ENCODE results near the gene CCL24. TPM values are rescaled to one million over a fixed set of nuclear protein-coding genes. Genes with fewer than 3 reads are reported as not detected.

CCL24 gene
- total RNA-seq, 1 donor from 2014 or later = not detected

DNA sequence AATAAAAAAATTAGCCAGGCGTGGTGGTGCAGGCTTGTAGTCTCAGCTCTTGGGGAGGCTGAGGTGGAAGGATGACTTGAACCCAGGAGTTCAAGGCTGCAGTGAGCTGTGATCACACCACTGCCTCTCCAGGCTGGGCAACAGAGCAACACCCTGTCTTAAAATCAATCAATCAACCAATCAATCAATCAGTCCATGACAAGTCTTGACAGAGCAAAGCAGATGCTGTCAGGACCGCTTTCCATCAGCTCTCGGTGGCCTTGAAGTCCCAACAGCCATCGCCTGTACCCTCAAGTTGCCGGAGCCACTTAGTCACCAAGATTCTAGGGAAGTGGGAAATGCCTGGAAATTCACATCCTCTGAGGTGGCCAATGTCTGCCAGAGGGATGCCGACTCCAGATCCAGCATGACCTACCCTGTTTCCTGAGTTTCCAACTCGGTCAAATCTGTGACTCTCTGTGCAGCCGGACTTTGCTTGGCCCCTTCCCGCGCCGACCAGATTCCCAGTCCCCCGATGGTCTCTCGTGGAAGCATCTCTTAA, 871 bp upstream of the CCL24 start:
- no peak for FAIRE-seq
- no peaks in the 10 kb centered on the region for H4K20me1 ChIP-seq (ENCODE audit: insufficient read depth, low read length)
- H3K4me2 ChIP-seq (ENCODE audit: low read length) = peak overlapping the region; percentile 74
- no peaks in the 10 kb centered on the region for H3K79me2 ChIP-seq (ENCODE audit: insufficient read depth, low read length)
- peaks cover 6% of the 10 kb centered on the region for H3K4me1 ChIP-seq (ENCODE audit: insufficient read depth, low read length)
- no peak overlapping the region for H3K4me3 Mint-ChIP-seq (ENCODE audit: unreplicated experiment)
- no peak overlapping the region for H3K9ac ChIP-seq (ENCODE audit: low read length)
- peak; percentile 41 for DNase-seq (ENCODE audit: low read depth)
- no peak overlapping the region for H3K4me3 ChIP-seq (ENCODE audit: insufficient read depth, low read depth, low read length)
- H2AFZ ChIP-seq (ENCODE audit: low read depth, low read length) = peak overlapping the region; percentile 71
- H3K36me3 ChIP-seq (ENCODE audit: insufficient read depth, low read length) = no peaks in the 10 kb centered on the region
- no peaks in the 10 kb centered on the region for H3K27me3 ChIP-seq (ENCODE audit: insufficient read depth, low read length)
- no peaks in the 10 kb centered on the region for H3K9me3 ChIP-seq (ENCODE audit: insufficient read depth, low read depth, low read length)
- no peaks in the 10 kb centered on the region for H3K27me3 Mint-ChIP-seq (ENCODE audit: low read depth, unreplicated experiment)
- TF ChIP-seq EZH2 (IDR thresholded peaks at IDR 0.05; ENCODE audit: insufficient read depth, low read length) (no peak), CTCF (IDR thresholded peaks at IDR 0.05; ENCODE audit: insufficient read depth, low read depth, low read length) (no peak)
- no peaks in the 10 kb centered on the region for H3K36me3 Mint-ChIP-seq (ENCODE audit: low read depth, unreplicated experiment)
- peaks cover 2% of the 10 kb centered on the region for H3K9me3 Mint-ChIP-seq (ENCODE audit: unreplicated experiment)
- H3K27ac Mint-ChIP-seq (ENCODE audit: unreplicated experiment) = no peak overlapping the region
- H3K4me1 Mint-ChIP-seq (ENCODE audit: low read depth, unreplicated experiment) = no peaks in the 10 kb centered on the region
- no peak overlapping the region for H3K27ac ChIP-seq (ENCODE audit: low read depth, low read length)

DNA sequence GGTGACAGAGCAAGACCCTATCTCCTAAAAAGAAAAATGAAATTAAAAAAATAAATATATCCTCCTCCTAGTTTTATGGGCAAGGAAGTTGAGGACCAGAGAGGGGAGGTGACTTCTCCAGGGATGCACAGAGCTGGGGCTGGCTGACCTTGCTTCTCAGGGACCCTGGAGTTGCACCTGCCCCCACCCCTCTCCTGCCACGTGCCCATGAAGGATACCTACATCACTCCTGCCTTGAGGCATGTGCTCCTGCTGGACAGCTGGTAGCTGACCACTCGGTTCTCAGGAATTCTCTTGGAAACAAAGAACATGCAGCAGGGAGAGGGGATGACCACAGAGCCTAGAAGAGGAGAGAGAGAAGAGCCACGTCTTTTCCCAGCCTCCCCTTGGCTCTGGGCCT, 522 bp downstream of the CCL24 start:
- Mint-ChIP-seq H3K4me3 (ENCODE audit: unreplicated experiment) (no peak overlapping the region), H3K27ac (ENCODE audit: unreplicated experiment) (no peak overlapping the region), H3K9me3 (ENCODE audit: unreplicated experiment) (peaks cover 2% of the 10 kb centered on the region), H3K36me3 (ENCODE audit: low read depth, unreplicated experiment) (no peaks in the 10 kb centered on the region), H3K27me3 (ENCODE audit: low read depth, unreplicated experiment) (no peaks in the 10 kb centered on the region), H3K4me1 (ENCODE audit: low read depth, unreplicated experiment) (no peaks in the 10 kb centered on the region)
- Histone ChIP-seq H3K4me2 (ENCODE audit: low read length) (no peak overlapping the region), H3K4me1 (ENCODE audit: insufficient read depth, low read length) (peaks cover 6% of the 10 kb centered on the region), H3K27ac (ENCODE audit: low read depth, low read length) (no peak overlapping the region), H3K79me2 (ENCODE audit: insufficient read depth, low read length) (no peaks in the 10 kb centered on the region), H3K4me3 (ENCODE audit: insufficient read depth, low read depth, low read length) (no peak overlapping the region), H2AFZ (ENCODE audit: low read depth, low read length) (no peak overlapping the region), H3K27me3 (ENCODE audit: insufficient read depth, low read length) (no peaks in the 10 kb centered on the region), H3K9me3 (ENCODE audit: insufficient read depth, low read depth, low read length) (no peaks in the 10 kb centered on the region), H3K36me3 (ENCODE audit: insufficient read depth, low read length) (no peaks in the 10 kb centered on the region), H4K20me1 (ENCODE audit: insufficient read depth, low read length) (no peaks in the 10 kb centered on the region), H3K9ac (ENCODE audit: low read length) (no peak overlapping the region)
- TF ChIP-seq EZH2 (IDR thresholded peaks at IDR 0.05; ENCODE audit: insufficient read depth, low read length) (no peak), CTCF (IDR thresholded peaks at IDR 0.05; ENCODE audit: insufficient read depth, low read depth, low read length) (no peak)
- DNase-seq (ENCODE audit: low read depth) = no peak
- no peak for FAIRE-seq

DNA sequence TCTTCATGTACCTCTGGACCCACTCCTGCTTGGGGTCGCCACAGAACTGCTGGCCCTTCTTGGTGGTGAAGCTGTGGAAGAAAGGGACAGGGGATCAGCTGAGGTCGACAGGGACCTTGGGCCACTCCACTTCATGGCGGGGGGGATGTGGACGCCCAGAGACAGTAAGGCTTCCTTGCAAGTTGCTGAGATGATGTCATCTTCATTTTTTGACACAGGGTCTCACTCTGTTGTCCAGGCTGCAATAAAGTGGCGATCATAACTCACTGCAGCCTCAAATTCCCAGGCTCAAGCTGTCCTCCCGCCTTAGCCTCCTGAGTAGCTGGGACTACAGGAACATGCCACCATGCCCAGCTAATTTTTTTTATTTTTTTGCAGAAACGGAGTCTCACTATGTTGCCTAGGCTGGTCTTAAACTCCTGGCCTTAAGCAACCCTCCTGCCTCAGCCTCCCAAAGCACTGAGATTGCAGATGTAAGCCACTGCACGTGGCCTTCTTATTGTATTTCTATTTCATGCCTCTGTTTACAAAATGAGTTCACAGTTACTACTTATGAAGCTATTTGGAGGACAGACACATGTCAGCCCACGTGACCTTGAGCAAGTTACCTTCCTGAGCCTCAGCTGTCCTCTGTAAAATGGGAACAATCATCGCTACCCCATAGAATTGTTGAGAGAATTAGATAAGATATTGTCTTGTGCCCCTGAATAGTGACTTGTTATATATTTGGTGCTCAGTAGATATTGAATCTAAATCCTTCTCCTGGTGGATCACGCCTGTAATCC, 1.5 kb downstream of the CCL24 start:
- Histone ChIP-seq H2AFZ (ENCODE audit: low read depth, low read length) (no peak overlapping the region), H4K20me1 (ENCODE audit: insufficient read depth, low read length) (no peaks in the 10 kb centered on the region), H3K36me3 (ENCODE audit: insufficient read depth, low read length) (no peaks in the 10 kb centered on the region), H3K4me2 (ENCODE audit: low read length) (no peak overlapping the region), H3K27ac (ENCODE audit: low read depth, low read length) (no peak overlapping the region), H3K9ac (ENCODE audit: low read length) (no peak overlapping the region), H3K79me2 (ENCODE audit: insufficient read depth, low read length) (no peaks in the 10 kb centered on the region), H3K4me1 (ENCODE audit: insufficient read depth, low read length) (peaks cover 6% of the 10 kb centered on the region), H3K4me3 (ENCODE audit: insufficient read depth, low read depth, low read length) (no peak overlapping the region), H3K27me3 (ENCODE audit: insufficient read depth, low read length) (no peaks in the 10 kb centered on the region), H3K9me3 (ENCODE audit: insufficient read depth, low read depth, low read length) (peaks cover 2% of the 10 kb centered on the region)
- TF ChIP-seq EZH2 (IDR thresholded peaks at IDR 0.05; ENCODE audit: insufficient read depth, low read length) (no peak), CTCF (IDR thresholded peaks at IDR 0.05; ENCODE audit: insufficient read depth, low read depth, low read length) (no peak)
- H3K36me3 Mint-ChIP-seq (ENCODE audit: low read depth, unreplicated experiment) = no peaks in the 10 kb centered on the region
- H3K27ac Mint-ChIP-seq (ENCODE audit: unreplicated experiment) = no peak overlapping the region
- H3K4me3 Mint-ChIP-seq (ENCODE audit: unreplicated experiment) = no peak overlapping the region
- no peak for DNase-seq (ENCODE audit: low read depth)
- H3K27me3 Mint-ChIP-seq (ENCODE audit: low read depth, unreplicated experiment) = no peaks in the 10 kb centered on the region
- H3K4me1 Mint-ChIP-seq (ENCODE audit: low read depth, unreplicated experiment) = no peaks in the 10 kb centered on the region
- H3K9me3 Mint-ChIP-seq (ENCODE audit: unreplicated experiment) = peaks cover 2% of the 10 kb centered on the region
- no peak for FAIRE-seq

Data from astrocyte (in vitro differentiated cells and primary cell).